Heart right ventricle (tissue), 16 donors: ENCODE results near the gene ZMPSTE24. TPM values are rescaled to one million over a fixed set of nuclear protein-coding genes. Genes with fewer than 3 reads are reported as not detected.
A peak's percentile ranks its signal among the peaks of the same experiment; 100 is the strongest.

Experiments used
- ATAC-seq, 8 donors: fragments of 200-7000 bp; cut with Tn5 transposase; one replicate each; pipeline ENCODE4 v1.9.1; 2020; ENCODE audit warnings: mild to moderate bottlenecking in 8 of 8, moderate library complexity in 8 of 8, moderate number of reproducible peaks in 1 of 8
- DNase-seq, 2 donors: peaks; one replicate each; pipeline ENCODE4 v3.0.0-alpha.2; 2020
- H3K27ac ChIP-seq, 10 donors: fragments of 200-600 bp; sonication (generic) in 2 of 10; one replicate each; pipeline versions ENCODE4 v1.5.0 to v1.8.0; 2020 to 2022; ENCODE audit warnings: mild to moderate bottlenecking in 3 of 10
- H3K27me3 ChIP-seq, 7 donors: fragments of 200-600 bp; one replicate each; pipeline ENCODE4 v1.8.0; 2021 to 2022; ENCODE audit warnings: mild to moderate bottlenecking in 2 of 7
- H3K36me3 ChIP-seq, 9 donors: fragments of 200-600 bp; sonication (generic) in 1 of 9; one replicate each; pipeline versions ENCODE4 v1.5.0 to v1.8.0; 2020 to 2022; ENCODE audit warnings: mild to moderate bottlenecking in 2 of 9
- H3K4me1 ChIP-seq, 9 donors: fragments of 200-600 bp; sonication (generic) in 1 of 9; one replicate each; pipeline versions ENCODE4 v1.5.0 to v1.8.0; 2020 to 2022; ENCODE audit warnings: mild to moderate bottlenecking in 4 of 9
- H3K4me3 ChIP-seq, 10 donors: fragments of 200-600 bp; sonication (generic) in 2 of 10; one replicate each; pipeline versions ENCODE4 v1.5.0 to v1.8.0; 2020 to 2022; ENCODE audit warnings: mild to moderate bottlenecking in 7 of 10, moderate library complexity in 2 of 10
- H3K9me3 ChIP-seq, 11 donors: fragments of 200-600 bp in 10 of 11; sonication (generic) in 2 of 11; one replicate each; pipeline versions ENCODE4 v1.5.0 to v1.8.0; 2013 to 2022; ENCODE audit warnings: mild to moderate bottlenecking in 2 of 11, control low read depth in 1 of 11, moderate library complexity in 1 of 11
- WGBS, 2 donors: extraction: QIAGEN DNeasy Blood & Tissue Kit; methylation state at CpG; one replicate each; pipeline ENCODE4 v1.1.7; 2013; ENCODE audit warnings: inconsistent platforms in 1 of 2; 5-methylcytosine and 5-hydroxymethylcytosine counted together
- intact Hi-C, 10 donors: fragments of 100-400 bp; cut with DNase I; formaldehyde crosslinking; loops; one replicate each; pipeline versions ENCODE4 v1.11.1 to v1.14.2; 2022
- polyA plus RNA-seq, 2 donors: library from polyadenylated mRNA; stranded (reverse); fragments of 200-250 nt; gene quantifications; one replicate each; pipeline ENCODE4 v1.2.3, GENCODE V29; 2013
- total RNA-seq, 10 donors: library from RNA; stranded (reverse); fragmentation: NEBNext Ultra II Directional in 3 of 10; extraction: Animal tissue kit (Norgen Biotek cat#: 25700) in 3 of 10; gene quantifications; one replicate each; pipeline versions ENCODE4 v1.2.1 to v1.2.4, GENCODE V29; 2021 to 2023
- TF ChIP-seq, protein P1 (sequence below), 9 donors: fragments of 200-600 bp; sonication (generic) in 2 of 9; IDR thresholded peaks; one replicate each; pipeline versions ENCODE4 v1.5.0 to v1.8.0; 2021 to 2022; ENCODE audit warnings: antibody characterized with exemption in 9 of 9, mild to moderate bottlenecking in 5 of 9, moderate library complexity in 1 of 9
- donor health status: Arrhythmogenic right ventricular cardiomyopathy.
- donor health status: ischemic (EF 13 %, LVEDD 7.1; RV severe dilation, severe dysfunction).
- donor health status: healthy with polysubstance abuse.
- donor health status: DM: no; HTN: yes; CAD: no.
- donor health status: DM: no; HTN: no; CAD: no.
- donor health status: ischemic (EF 25% LVEDD 6.9; RV normal size, moderate dysfunction).
- donor health status: ischemic (EF 25% LVEDD 5.7; RV mildly dilated, moderate dysfunction).
- donor health status: healthy.
- donor health status: DM: yes; HTN: yes; CAD: no.
- donor health status: Ischemic cardiomyopathy.
- donor health status: ischemic (EF 35%, LVEDD 5.7; RV mildly dilated, moderate dysfunction).
- donor health status: nonischemic (EF 11% LVEDD 7.7; RV severe dilation, severe dysfunction).
- donor health status: DM: yes; HTN: yes; CAD: no.
- donor health status: PGD.
- donor health status: ischemic (EF 29% LVEDD 5.4; RV normal size, mild dysfunction).
- donor health status: nonischemic (EF 23%, LVEDD 6.1; RV moderate dilation, normal function).

ZMPSTE24 gene
- total and polyA plus RNA-seq, 12 donors, result 19.9 to 47.5 (median 27.5) TPM

DNA sequence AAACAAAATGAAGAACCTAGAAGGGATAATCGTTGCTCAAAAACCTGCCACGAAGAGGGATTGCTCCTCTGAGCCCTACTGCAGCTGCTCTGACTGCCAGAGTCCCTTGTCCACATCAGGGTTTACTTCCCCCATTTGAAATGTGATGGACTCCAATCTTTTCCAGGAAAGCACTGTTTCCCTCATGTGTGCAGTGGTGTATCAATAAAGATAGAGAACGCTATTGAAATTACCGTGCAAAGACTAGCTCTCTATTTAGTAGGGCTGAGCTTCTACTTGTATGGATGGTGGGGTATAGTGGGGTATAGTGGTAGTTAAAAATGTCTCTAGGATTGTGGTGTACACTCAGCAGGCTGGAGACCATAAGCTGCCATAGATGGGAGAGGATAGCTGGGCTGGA is 6.6 kb upstream of the ZMPSTE24 start:
- ATAC-seq, result no peak
- intact Hi-C loops, result loop anchor here in 1 of 10 donors (10.0 kb wide), 1 partner anchor 67 kb away; no protein-coding TSS in a partner anchor
- Histone ChIP-seq H3K36me3 (no peaks in the 10 kb centered on the region), H3K27me3 (no peaks in the 10 kb centered on the region), H3K9me3 (no peaks in the 10 kb centered on the region), H3K27ac (no peak overlapping the region), H3K4me1 (peaks cover 0 to 13% (median 9%) of the 10 kb centered on the region in 9 donors), H3K4me3 (no peak overlapping the region)
- DNase-seq, result no peak
- 72% methylated on average over 4 of the region's 4 CpGs for WGBS, 2 donors
- TF ChIP-seq, protein P1, sequence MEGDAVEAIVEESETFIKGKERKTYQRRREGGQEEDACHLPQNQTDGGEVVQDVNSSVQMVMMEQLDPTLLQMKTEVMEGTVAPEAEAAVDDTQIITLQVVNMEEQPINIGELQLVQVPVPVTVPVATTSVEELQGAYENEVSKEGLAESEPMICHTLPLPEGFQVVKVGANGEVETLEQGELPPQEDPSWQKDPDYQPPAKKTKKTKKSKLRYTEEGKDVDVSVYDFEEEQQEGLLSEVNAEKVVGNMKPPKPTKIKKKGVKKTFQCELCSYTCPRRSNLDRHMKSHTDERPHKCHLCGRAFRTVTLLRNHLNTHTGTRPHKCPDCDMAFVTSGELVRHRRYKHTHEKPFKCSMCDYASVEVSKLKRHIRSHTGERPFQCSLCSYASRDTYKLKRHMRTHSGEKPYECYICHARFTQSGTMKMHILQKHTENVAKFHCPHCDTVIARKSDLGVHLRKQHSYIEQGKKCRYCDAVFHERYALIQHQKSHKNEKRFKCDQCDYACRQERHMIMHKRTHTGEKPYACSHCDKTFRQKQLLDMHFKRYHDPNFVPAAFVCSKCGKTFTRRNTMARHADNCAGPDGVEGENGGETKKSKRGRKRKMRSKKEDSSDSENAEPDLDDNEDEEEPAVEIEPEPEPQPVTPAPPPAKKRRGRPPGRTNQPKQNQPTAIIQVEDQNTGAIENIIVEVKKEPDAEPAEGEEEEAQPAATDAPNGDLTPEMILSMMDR (IDR thresholded peaks at IDR 0.05), result no peak

GRCh38 chr1:40252601-40253000 is 5.4 kb upstream of the ZMPSTE24 start:
- H3K36me3 ChIP-seq, result no peaks in the 10 kb centered on the region
- intact Hi-C loops, result loop anchor here in 1 of 10 donors (10.0 kb wide), 1 partner anchor 68 kb away; no protein-coding TSS in a partner anchor
- ATAC-seq, result no peak
- TF ChIP-seq, protein P1 (IDR thresholded peaks at IDR 0.05), result no peak
- no peak overlapping the region for H3K27ac ChIP-seq
- H3K4me3 ChIP-seq, result no peak overlapping the region
- no peak for DNase-seq
- WGBS, 2 donors, result 75 to 91% methylated on average over 2 of the region's 2 CpGs
- no peaks in the 10 kb centered on the region for H3K27me3 ChIP-seq
- H3K4me1 ChIP-seq, result peaks cover 0 to 20% (median 15%) of the 10 kb centered on the region in 9 donors
- no peaks in the 10 kb centered on the region for H3K9me3 ChIP-seq

GRCh38 chr1:40255231-40255630 is 2.8 kb upstream of the ZMPSTE24 start:
- Histone ChIP-seq H3K27ac (no peak overlapping the region), H3K9me3 (no peaks in the 10 kb centered on the region), H3K27me3 (no peaks in the 10 kb centered on the region), H3K4me1 (peaks cover 0 to 37% (median 32%) of the 10 kb centered on the region in 9 donors), H3K4me3 (no peak overlapping the region), H3K36me3 (peaks cover 0 to 8% (median under 1%) of the 10 kb centered on the region in 9 donors)
- DNase-seq (no peak), ATAC-seq (no peak)
- intact Hi-C loops, result loop anchor here in 2 of 10 donors (5.0 to 10.0 kb wide), 2 partner anchors 70 to 93 kb away; partner anchors contain the start of gene RLF (in 2 of the 2)
- TF ChIP-seq, protein P1 (IDR thresholded peaks at IDR 0.05), result no peak

DNA sequence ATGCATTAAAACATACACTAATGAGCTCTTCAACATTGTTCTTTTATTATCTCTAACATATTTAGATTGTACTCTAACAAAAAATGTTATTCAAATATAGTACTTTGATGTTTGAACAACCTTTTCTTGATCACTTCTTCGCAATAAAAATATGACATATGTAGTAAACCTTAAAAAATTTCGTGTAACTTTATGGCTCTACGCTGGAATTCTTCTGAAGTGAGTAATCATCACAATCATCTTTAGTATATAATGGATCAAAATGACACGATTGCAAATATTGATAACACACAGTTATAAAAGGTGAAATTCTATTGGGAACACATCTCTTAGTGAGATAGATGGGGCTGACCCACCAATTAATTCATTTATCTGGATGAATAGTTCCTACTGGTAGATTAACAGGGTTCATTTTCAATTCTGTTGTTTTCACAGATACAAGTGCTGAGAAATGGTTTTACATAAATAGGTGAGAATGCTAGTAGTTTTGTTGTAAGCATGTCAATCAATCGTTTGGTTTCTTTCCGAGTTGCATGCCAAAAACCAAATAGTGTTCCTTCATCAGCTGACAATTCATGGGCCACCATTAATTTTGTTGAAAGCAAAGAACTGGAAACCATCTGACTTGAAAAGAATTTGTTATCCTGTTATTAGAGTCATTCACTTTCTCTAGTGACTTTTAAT is 1.5 kb upstream of the ZMPSTE24 start:
- ATAC-seq, result no peak
- peak overlapping the region in 7 of 10 donors; percentile 86 to 98 (median 92) for H3K27ac ChIP-seq
- whole genome bisulfite sequencing, 2 donors, result 72 to 73% methylated on average over 6 of the region's 6 CpGs
- no peaks in the 10 kb centered on the region for H3K9me3 ChIP-seq
- TF ChIP-seq, protein P1 (IDR thresholded peaks at IDR 0.05), result no peak
- no peak for DNase-seq
- peaks cover 0 to 49% (median 36%) of the 10 kb centered on the region in 9 donors for H3K4me1 ChIP-seq
- peak overlapping the region in 9 of 10 donors; percentile 71 to 100 (median 93) for H3K4me3 ChIP-seq
- H3K36me3 ChIP-seq, result peaks cover 0 to 21% (median 14%) of the 10 kb centered on the region in 9 donors
- no peaks in the 10 kb centered on the region for H3K27me3 ChIP-seq
- intact Hi-C loops, result loop anchor here in 3 of 10 donors (2.0 to 10.0 kb wide), 3 partner anchors 72 to 96 kb away; partner anchors contain the start of gene RLF (in 3 of the 3)
